GM19025 (cell line): Measurements from ENCODE around the gene PLEKHA6.

Experiments used
- ATAC-seq: cut with Tn5 transposase; IDR thresholded peaks from one replicate; pipeline ENCODE4 v1.9.1; 2021; ENCODE audit warnings: mild to moderate bottlenecking, low read depth, moderate library complexity; ENCODE audit not compliant: unreplicated experiment

Gene PLEKHA6

DNA sequence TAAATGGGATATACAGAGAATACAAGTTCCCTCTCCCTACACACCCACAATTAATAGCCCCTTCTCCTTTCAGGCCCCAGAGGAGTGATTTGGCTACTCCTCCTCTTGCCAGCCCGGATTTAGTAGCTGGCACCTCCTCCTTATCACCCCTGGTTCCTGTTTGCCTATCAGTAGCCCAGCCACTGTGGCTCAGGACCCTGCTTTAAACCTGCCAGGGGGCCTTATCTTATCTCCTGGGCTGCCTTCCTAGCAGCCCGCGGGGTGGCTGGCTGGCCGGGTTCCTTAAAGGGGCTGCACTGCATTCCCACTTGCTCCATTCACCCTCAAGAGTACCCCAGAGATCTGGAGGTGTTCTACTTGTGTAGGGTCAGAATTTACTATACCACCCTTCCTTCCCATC lies 70.4 kb downstream of the PLEKHA6 start:
- no peak for ATAC-seq

DNA sequence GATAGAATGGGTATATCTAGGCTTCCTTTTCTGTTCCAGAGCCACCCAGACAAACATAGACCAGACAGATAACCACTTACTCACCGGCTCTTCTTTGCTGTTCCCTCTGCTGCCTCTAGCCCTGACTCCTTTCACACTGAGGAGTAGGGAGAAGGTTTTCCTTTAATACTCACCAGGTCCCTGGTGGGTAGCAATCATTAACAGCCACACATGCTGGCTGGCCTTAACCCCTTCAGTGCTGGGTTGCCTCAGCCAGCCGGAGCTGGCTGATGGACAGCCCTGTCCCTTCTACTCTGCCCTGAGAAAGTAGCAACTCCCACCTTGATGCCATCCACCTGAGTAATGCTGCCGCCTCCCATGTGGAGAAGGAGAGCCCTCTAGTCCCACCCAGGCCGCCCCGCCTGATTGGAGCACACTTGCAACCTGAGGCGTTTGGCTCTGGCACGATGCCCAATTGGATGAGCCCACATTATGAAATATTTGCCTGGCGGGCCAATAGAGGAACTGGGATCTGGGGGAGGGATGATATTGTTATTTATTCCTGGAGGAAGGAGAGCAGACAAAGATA lies 71.6 kb downstream of the PLEKHA6 start:
- no peak for ATAC-seq

DNA sequence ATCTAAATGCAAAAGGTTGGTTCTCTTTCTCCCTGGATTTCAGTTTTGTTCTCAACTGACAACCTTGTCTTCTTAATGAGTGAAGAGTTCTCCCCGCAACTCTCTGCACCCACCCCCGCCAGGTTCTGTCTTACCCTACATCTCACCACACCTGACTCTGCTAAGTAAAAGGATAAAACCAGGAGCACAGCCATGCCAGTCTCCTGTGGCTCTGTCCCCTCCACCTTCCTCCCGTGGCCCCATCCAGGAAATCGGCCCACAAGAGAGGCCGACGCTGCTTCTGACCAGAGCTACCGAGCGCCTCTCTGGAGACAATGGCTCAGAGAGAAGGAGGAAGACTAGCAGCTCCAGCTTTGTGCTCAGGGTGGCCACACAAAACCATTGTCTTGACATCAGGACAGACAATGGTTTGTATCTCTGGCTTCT lies 72.2 kb downstream of the PLEKHA6 start:
- ATAC-seq, result no peak

DNA sequence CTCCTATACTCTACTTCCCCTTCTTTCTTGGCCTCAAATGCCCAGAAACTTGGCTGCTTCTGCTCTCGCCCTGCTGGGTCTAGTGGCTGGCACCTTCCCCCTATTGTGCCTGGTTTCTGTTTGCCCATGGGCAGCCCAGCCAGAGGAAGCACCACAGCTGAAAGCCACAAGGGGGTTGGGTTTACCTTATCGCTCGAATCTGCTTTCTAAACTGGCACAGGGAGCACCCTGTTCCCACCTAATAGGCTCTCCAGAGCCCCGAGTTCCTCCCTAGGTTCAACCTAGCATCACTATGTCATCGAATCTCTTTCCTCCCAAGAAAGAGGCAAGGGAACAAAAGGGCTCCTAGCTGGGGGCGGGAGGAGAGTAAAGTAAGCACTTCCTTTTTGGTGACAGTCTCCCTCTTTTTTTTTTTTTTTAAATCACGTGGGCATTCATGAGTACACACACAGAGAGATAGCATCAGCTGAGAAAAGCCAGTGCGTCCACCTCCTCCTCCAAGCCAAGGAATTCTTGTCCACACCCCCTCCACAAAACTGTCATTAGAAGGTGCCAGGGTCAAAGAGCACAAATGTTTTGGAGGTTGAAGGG lies 72.8 kb downstream of the PLEKHA6 start:
- no peak for ATAC-seq

DNA sequence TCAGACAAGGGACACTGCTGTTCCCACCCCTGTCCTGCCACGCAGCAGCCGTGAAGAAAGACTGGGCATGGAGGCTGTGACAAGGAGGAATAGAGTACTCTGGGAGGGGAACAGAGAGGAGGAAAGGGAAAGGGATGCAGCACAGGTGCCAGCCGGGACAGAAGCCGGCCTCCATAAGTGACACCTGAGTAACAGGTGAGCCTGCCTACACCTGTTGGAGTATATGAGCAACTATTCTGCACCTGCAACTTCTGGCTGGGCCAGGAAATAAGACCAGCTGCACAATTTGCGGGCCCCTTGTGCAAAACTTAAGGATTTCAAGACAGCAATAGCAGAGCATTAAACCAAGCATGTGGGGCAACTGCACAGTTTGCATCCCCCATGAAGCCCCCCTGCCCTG lies 73.4 kb downstream of the PLEKHA6 start:
- no peak for ATAC-seq

DNA sequence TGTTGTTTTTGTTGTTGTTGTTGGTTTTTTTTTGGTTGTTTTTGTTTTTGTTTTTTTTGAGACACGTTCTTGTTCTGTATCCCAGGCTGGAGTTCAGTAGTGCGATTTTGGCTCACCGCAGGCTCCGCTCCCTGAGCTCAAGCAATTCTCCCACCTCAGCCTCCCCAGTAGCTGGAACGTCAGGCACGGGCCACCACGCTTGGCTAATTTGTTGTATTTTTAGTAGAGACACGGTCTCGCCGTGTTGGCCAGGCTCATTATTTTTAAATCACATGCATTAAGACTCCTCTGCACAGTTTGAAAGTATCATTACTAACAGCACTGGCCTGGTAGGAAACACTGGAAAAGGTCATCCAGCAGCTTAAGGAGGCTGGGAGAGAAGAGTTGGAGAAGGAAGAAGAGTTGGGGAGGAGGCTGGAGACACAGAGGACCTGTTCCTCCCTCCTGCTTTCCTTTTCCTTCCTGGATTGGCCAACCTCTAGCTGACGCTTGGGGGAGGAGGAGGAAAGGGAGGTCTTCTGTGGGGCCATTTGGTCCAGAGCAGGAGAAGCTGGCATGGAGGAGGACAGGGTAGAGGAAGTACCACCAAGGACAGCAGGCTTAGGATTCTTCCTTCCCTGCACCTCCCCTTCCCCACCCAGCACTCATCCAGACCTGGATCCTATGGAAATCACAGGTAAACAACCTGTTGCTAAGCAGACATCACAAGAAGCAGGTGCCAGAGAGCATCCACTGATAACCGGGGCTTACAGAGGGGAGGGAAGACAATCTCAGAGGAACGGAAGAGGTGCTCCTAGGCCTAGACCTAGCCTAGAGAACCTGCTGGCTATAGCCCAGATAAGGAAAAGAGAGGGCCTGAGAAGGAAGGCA lies 74.1 kb downstream of the PLEKHA6 start:
- no peak for ATAC-seq

DNA sequence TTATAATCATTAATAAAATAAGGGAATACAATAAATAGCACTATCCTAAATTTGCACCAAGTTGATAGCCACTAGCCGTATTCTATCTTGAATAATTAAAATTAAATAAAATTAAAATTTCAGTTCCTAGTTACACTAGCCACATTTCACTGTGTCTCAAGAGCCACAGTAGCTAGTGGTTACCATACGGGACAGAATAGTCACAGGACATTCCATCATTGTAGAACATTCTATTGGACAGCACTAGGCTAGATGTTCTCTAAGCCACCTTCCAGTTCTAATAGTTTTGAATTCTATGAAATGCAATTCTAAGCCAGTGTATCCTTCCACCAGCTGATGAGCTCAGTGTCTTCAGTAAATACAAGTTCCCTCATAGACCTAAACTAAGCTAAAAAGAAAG lies 74.8 kb downstream of the PLEKHA6 start:
- no peak for ATAC-seq

DNA sequence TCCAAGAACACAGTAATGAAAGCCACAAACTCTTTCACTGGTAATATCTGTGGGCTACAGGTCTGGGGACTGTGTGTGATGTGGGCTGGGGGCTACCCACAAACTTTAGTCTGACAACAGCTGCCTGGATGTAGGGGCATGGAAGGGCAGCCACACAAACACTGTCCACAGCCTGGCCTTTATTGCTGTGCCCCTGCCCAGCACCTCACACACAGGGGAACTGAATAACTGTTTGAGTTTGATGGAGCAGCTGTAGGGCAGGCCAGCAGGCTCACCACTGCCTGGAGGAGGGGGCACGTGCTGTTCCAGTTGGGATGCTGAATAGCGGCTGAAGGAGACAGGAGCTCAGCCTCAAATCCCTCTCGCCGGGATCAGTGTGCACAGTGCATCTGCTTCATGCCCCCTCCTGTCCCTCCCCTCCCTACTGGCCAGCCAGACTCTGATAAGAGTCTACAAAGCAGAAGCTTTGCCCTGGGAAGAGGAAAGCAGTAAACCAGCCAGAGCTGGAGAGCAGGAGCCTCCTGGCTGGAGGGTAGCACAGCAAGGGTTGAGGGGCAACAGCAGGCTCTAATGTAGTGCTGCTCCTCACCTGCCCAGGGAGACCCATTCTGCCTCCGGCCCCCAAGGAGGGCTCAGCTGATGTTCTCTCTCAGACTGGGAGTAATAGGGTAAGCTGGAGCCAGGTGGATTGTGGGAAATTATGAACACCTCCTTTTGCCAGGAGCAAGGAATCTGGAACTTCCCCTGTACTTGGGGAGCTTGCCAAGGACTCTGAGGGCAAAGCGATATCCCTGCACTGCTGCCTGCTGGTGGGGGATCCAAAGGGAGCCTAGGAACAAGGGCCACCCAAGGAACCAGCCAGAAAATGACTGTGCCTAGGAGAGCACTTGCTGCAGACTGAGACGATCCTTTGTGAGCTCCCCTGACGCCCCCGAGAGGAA lies 75.7 kb downstream of the PLEKHA6 start:
- ATAC-seq, result no peak

DNA sequence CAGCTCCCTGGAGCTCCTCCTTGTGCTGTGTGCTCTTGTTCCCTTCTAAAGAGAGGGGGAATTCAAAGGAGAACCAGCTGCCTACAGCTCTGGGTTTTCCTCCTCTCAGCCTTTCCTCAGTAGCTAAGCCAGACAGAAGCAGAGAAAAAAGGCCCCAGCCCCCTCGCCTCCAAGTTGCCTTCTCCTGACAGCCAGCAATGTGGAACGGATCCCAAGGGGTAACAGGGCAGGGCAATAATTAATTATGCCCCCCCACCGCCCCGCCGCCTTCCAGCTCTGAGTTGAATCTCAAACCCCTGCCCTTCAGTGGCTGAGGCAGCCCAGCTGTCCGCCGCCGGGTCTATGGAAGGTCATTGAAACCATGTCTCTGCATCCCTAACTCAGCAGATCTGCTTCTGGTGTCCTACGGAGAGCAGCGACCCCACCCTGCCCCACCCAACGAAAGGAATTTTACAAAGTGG lies 76.9 kb downstream of the PLEKHA6 start:
- no peak for ATAC-seq

DNA sequence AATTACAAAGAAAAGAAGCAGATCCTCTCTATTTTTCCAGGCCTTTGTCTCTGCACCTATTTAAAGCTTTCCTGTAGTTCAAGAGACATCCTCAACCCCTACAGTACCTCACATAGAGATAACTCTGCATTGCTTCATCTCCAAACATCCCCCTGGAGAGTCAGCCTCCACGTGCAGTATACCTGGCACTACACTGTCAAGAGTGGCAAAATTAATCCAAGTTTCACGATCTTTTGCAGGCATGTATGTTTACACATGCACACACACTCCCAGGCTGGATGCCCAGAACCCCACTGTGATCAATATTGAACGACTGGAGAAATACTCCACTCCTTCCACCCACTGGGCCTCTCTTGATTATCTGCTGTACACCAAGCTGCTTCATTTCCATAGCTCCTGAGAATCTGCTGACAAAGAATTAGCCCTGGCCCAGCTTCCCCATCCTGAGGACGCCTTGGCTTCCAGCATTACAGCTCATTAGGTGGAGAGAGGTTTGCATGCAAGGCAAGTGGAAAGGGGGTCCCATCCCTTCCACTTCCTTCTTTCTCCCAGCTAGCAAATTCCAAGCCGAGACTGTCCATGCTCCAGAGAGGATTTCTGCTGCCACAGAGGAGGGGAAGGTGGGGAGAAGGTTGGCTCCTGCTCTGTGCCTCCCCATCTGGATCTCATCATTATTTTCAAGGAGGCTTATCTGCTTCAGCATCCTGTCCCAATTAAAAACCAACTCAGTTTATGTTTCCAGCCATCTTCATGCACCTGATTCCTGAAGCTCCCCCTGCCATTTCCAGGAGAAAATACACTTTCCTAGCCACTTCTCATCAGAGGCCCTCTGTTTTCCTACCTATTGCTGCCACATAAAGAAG lies 79.4 kb downstream of the PLEKHA6 start:
- no peak for ATAC-seq

DNA sequence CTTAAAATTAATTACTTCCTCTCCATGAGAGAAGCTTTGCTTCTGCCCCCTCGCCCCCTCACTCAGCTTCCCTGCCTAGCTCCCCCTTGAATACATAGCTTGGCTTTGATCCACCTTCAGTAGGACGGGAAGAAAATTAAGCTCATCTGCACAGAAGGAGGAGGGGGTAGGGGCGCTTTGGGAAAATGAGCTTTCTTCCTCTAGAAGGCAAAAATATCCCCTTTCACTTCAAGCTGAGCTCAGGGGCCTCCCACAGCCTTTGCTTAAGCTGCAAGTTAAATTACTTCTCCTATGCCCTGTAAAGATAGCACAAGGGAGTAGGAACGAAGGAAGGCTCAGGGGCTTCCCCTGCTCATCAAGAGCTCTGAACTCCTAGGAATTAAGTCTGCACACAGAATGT lies 80.8 kb downstream of the PLEKHA6 start:
- no peak for ATAC-seq

DNA sequence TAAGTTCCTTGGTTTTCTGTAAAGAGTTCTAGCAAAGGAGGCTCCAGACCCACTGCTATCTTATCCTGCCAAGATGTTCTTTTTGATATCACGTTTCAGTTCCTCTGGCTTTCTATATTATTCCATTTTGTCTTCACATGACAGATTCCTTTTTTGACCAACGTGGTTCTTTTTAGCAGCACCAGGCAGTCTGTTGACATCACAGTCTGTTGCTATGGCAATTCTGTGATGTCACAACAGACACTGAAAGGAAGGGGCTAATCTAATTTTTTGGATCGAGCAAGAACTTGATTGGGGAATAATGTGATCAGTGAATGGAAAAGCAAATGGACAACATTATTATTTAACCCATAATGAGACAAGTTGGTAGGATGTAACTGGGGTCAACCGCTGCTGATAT lies 81.5 kb downstream of the PLEKHA6 start:
- no peak for ATAC-seq

DNA sequence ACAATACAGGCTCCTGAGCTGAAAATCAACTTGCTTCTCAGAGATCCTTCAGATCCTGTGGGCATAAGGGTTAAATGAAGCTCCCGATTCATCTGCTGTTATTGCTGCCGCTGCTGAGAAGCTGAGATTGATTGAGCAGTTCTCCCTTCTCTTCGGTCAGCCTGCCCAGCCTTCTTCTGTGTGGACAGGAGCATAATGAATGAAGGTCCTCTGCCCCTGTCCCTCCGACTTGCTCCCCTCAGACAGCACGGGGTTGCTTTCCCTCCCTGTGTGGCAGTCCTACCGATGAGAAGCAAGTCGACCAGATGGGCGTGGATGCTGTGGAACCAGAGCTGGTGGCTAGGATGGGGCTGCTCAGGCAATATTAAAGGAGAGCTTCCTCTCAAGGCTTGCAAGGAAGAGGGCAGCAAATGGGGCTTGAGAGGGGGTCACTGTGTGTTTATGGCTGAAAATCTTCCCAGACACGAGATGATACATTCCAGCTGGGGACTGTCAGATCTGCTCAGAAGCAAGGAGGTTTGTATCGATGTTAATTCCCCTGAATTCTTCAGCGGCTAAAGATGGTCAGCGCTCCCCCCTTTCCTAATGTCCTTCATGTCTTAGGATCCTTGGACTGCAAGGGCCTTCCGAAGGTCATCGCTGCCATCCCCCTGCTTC lies 82.0 kb downstream of the PLEKHA6 start:
- ATAC-seq, result no peak

DNA sequence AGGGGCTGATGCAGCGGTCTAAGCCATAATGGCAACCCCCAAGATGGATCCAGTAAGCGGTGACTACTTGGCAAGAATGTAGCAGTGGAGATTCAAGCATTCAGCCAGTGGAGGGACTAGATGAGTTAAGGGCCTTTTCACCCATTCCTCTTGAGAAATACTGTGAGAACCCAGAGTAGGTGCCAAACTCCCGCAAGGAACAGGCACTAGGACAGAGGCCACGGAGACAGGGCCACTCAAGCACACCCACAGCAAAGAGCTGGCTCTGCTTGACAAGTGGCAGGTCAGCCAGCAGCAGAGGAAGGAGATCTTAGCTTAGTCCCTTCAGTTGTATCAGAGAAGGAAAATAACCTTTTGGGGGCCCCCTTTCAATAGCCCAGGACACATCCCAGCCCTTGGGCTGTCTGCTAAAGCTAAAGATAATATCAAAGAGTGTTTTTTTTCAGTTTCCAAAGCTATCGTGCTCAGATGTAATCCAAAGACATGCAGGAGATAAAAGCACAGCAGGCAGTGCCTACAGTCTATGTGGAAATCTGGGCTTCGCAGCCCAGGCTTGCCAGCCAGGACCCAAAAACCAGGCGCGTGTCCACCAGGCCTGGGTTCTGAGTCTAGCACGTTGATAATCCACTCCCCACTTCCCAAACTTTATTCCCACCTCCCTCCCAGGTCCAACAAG lies 83.9 kb downstream of the PLEKHA6 start:
- ATAC-seq, result no peak

DNA sequence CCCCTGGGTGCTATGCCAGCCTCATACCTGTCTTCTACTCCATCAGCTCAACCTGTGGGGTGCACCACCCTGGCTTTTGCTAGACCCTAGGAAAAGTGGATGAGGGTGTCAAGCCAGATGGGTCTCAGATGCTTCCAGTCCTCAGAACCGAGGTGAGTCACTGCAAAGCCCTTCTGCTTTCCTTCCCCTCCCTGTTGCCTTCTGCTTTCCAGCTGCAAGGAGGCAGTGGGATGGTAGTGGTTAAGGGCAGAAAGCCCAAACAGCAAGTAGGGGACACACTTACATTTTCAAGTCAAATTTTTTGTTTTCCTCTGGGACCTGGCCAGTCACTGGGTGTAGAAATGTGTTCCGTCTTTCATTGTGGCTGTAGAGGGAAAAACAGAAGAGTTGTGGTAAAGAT lies 85.3 kb downstream of the PLEKHA6 start:
- ATAC-seq, result no peak

DNA sequence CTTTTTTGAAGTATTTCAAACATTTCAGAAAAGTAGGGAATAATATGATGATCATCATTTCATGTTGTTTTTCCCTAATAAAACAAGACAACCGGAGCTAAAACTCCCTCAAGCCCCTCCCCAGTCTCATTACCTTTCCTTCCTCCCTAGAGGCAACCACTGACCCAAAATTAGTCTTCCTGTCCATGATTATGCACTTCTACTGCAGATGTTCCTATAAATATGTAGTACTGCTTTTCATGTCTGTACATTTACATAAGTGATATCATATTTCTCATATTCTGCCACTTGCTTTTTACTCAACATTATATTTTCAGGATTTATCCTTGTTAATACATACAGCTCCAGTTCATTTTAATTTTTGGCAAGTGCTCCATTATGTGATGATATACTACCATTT lies 87.2 kb downstream of the PLEKHA6 start:
- no peak for ATAC-seq

DNA sequence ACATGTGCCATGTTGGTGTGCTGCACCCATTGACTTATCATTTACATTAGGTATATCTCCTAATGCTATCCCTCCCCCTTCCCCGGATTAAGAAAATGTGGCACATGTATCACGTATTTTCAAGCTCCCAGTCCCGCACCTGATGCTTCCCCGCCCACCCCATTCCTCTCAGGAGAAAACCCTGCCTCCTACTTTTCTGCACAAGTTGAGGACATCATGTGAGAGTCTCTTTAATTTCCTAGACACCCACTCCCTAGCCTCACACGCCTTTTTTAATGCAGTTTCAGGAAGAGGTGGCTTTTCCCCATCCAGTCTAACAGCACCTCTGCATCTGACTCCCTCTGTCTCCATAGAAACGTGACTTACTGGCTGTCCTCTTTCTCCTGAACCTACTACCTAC lies 87.8 kb downstream of the PLEKHA6 start:
- no peak for ATAC-seq

DNA sequence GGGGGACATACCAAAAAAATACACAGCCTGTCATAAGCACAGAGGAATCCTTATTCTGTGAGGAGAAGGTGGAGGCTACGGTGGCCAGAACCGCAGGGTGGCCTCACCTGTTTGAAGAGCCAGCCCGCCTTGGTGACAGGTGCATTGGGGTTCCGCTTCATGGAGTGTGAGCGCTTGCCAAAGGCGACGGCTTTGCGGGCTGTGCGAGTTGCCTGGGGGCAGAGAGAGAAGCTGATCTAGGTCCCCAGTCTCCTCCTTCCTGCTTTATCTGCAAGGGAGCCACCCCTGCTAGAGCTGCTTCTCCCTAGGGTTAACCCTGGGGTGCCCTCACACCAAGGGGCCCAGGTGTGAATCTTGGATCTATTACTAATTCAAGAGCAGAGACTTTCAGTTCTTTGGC lies 91.6 kb downstream of the PLEKHA6 start:
- no peak for ATAC-seq

DNA sequence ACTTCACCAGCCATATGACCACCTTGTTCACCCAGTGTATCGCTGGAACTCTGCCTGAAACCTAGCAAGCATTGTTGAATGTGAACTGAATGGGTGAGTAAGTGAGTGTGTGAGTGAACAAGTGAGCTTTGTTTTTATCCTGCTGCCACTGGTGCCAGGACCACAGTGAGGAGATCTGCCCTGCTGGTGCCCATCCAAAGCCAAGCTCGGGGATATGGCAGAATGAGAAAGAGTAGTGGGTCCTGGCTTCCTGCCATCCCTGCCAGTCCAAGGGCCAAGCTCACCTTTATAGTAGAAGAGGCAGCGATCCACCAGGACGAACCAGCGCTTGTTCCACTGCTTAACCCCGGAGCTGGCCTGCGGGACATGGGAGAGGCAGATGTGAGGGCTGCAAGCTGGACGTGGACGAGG lies 92.5 kb downstream of the PLEKHA6 start:
- no peak for ATAC-seq
